Stimulated activated CD8-positive, alpha-beta memory T cell treated with anti-CD3 and anti-CD28 coated beads, Interleukin-7, amount 100 ng/mL, for 24 hours (primary cell): Measurements from ENCODE around the gene STK40.

Experiments
- DNase-seq: peaks from one replicate; pipeline ENCODE4 v3.0.0-alpha.2; 2020; ENCODE audit warnings: low read depth

Gene STK40, protein sequence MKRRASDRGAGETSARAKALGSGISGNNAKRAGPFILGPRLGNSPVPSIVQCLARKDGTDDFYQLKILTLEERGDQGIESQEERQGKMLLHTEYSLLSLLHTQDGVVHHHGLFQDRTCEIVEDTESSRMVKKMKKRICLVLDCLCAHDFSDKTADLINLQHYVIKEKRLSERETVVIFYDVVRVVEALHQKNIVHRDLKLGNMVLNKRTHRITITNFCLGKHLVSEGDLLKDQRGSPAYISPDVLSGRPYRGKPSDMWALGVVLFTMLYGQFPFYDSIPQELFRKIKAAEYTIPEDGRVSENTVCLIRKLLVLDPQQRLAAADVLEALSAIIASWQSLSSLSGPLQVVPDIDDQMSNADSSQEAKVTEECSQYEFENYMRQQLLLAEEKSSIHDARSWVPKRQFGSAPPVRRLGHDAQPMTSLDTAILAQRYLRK

DNA sequence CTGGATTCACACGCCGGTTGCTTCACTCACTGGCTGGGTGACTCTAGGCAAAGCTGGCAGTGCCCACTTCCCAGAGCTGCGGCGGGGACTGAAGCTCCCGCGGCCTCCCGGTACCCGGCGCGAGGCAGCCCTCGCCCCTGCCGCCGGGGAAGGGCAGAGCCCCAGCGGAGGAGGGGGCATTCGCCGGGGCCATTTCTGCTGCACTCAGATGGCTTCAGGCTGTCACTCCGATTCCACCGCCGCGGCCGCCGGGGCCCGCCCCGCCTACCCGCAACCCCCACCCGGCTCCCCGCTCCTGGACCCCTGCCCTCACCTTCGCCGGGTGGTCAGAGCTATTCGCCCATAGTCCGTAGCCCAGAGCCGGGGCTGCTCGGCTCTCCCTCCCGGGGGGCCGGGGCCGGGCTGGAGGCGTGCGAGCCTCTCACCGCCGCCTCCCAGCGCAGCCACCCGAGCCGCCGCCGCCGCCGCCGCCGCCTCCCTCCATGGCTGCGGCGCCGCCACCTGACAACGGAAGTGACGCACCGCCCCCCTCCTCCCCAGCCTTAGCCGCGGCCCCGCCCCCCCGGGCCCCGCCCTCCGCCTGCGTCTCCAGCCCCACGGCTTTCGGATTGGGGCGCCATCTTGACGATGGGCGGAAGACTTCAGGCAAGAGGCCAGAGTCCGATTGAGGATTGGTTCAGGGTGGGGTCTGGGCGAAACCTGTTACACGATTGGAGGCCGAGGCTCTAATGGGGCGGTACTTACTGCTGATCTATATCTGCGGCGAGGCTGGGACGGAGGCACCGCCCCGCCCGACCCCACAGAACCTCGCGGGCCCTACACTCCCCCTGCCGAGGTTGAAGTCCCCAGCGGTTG, at the start of gene STK40:
STK40 (minus strand) TSS at position 515 of the 855 bp plus-strand sequence. CDS start 24,592 bp downstream, outside the sequence.
- DNase-seq, result peak; percentile 96

DNA sequence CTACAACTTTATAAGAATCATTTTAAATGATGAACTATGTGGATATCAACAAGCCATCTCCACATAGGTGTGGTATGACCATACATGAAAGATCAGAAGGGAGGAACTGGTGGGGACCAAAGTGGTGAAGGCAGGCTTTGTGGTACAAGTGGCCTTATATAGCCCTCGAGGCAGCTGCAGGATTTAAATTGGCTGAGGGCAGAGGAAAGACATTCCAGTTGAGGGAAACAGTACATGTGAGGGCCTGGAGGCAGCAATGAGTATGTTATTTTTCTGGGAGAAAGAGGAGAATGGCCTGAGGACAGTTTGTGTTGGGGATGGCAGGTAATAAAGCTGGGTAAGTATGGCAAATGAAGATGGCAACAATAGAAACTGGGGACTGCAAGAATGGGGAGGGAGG, 47.4 kb upstream of the STK40 start:
- DNase-seq, result no peak

DNA sequence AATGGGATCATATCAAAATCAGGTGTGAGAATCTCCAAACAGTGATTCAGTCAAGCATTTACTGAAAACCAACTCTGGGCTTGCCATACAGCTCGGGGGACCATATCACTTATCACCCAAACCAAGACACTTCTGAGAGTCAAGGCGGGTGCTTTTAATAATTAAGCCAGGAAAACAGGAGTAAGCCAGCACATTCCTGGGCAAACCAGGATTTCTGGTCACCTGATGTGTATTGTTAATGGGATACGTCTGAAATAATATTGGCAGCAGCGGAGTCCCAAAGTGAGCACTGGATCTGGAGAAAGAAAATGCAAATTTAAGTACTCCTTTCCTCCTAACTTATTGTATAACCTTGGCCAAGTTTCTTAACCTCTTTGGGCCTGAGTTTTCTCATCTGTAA, 46.9 kb upstream of the STK40 start:
- DNase-seq, result no peak

DNA sequence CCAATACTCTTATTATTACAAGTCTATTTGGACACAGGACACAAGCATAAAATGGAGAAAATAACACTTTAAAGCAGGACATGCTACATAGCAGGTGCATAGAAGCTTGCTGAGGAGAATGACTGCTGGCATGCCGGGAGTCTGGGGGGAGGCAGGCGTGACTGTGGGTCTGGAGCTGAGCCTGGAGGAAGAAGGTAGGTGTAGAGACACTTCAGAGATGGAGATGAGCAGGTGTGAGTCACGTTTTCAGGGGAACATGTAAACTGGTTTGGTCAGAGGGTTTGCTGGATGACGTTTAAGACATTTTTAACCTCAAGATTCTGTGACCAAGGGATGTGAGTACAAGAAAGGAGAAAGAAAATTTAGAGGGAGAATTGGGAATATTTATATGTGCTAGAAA, 40.1 kb upstream of the STK40 start:
- DNase-seq, result no peak

DNA sequence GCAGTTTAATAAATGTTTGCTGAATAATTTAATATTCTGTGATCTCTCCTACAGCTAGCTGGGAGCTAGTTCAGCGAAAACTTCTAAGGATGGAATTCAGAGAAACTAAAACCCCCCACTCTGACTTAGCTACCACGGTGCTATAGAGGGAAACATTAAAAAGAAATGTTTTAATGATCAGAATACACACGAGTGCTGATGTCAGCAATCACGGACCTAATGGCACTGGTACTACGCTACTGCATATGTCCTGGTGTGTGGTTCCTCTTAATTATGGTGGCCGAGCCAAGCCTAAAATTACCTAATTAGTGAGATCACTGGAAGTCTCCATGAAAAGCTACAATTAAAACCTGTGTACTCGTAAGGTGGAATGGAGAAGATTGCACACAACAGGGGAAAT, 35.9 kb upstream of the STK40 start:
- DNase-seq, result no peak

DNA sequence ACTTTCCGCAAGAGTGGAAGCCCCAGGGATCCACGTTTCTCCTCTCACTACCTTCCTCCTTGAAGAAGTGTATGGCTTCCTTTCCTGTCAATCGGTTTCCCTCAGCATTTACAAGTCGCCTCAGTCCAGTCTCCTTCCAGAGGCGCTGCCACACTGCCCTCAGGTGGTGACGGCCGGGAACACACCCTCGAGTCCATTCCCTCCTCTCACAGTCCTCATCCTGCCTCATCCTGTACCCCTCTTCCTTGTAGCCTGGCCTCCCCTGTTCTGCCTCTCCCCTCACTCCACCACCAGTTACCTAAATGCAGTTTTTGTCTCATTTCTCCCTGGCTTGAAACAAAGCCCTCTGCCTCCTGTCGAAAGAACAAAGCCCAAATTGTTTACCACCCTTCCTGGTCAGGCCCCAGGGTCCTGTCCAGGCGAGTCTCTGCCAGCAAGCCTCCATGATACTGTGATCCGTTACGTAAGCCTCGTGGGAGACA, 35.2 kb upstream of the STK40 start:
- peak; percentile 91 for DNase-seq

DNA sequence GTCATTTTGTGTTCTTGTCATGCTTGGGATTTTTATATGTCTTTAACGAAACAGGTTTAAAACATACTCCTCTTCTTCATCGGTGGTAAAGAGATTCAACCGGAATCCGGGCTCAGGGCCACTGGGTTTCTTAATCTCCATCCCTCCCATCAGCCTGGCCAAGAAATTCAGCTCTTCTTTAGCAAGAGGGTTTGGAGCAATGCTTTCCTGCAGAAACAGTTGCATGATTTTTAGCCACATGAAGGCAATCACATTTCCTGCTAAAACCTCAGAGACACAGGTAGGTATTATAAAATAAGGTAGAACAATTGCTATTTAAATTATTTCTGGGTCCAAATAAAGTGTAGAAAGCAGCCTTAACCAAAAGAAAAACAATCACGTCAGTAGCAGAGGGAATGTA, 34.7 kb upstream of the STK40 start:
- DNase-seq, result no peak

DNA sequence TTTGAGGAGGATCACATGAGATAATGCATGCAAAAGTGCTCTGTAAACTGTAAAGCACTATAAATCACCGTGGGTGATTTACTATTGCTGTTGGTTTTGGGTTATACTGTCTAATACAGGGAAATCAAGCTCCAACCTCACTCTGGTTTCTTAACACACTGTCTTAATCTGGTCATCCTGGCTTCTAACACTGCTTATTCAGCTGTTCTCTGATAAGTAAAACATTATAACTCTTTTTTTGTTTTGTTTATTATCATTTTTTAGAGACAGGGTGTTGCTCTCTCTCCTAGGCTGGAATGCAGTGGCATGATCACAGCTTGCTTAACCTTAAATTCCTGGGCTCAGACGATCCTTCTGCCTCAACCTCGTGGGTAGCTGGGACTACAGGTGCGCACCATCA, 33.8 kb upstream of the STK40 start:
- DNase-seq, result no peak

DNA sequence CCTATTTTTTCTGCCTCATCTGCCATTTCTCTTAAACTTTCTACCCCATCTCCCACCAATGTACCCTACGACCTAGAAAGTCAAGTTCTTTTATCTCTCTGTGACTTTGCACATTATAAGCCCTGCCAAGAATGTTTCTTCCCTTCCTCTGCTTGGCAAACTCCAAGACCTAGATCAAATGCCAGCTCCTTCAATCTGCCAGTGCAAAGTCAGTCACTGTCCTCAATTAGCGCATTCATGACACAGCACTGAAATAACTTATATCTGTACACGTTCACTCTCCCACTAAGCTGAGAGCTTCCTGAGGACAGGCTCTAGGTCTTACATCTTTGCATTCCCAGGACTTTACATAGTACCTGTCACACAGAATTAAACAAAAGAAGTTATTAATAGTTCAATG, 33.4 kb upstream of the STK40 start:
- no peak for DNase-seq

DNA sequence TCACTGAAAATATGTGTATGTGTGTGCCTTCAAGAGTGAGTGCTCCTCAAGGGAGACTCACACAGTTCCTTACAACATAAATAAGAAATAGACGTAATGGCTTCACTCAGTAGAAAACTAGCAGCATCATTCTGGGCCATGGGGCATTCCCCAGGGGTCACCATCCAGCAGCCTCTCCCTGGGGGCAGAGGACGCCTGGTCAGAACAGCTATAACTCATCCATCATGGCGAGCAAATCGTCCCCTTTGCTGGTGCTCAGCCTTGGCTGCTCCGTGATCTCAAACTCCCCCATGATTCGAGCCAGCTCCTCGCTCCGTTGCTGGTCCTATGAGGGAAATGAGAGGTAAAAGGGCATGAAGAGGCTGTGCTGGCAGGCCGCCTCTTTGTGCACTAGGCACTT, 32.2 kb upstream of the STK40 start:
- no peak for DNase-seq

DNA sequence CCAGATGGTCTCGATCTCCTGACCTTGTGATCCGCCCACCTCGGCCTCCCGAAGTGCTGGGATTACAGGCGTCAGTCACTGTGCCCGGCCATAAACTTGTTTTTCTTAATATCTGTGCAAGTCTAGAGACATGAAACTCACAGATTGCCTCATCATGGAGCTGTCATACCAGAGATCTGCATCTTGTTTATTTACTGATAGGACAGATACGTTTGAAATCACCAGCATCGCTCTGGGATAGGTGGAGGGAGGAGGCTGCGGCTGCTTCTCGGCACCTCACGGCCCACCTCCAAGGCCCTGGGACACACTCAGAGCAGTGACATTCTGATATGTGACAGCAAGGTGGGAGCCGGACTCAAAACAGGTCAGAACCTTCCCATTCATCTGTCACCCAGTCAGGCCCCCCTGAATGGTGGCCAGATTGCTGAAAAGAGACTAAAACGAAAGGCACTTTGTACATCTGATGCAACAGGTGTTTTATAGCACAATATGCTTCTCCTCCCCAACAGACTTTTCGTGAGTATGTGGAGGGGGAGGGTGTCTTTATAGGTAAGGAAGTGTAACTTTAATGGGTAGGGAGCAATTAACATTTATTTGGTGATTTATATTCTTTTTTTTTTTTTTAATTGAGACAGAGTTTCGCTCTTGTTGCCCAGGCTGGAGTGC, 30.1 kb upstream of the STK40 start:
- DNase-seq, result no peak

DNA sequence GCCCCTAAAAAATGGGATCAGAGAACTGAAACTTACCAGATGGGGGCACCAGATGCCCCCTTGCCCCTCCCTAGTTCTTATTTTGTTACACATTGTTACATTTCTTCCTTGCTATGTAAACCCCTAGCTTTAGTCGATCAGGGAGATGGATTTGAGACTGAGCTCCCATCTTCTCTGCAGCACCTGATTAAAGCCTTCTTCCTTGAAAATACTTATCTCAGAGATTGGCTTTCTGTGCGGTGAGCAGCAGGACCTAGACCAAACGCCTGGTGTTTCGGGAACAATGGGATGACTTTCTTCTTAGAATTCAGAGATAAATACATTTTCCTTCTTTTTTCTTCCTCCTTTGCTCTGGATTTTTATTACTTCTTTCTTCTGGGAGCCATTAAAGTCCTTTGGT, 28.7 kb upstream of the STK40 start:
- no peak for DNase-seq

DNA sequence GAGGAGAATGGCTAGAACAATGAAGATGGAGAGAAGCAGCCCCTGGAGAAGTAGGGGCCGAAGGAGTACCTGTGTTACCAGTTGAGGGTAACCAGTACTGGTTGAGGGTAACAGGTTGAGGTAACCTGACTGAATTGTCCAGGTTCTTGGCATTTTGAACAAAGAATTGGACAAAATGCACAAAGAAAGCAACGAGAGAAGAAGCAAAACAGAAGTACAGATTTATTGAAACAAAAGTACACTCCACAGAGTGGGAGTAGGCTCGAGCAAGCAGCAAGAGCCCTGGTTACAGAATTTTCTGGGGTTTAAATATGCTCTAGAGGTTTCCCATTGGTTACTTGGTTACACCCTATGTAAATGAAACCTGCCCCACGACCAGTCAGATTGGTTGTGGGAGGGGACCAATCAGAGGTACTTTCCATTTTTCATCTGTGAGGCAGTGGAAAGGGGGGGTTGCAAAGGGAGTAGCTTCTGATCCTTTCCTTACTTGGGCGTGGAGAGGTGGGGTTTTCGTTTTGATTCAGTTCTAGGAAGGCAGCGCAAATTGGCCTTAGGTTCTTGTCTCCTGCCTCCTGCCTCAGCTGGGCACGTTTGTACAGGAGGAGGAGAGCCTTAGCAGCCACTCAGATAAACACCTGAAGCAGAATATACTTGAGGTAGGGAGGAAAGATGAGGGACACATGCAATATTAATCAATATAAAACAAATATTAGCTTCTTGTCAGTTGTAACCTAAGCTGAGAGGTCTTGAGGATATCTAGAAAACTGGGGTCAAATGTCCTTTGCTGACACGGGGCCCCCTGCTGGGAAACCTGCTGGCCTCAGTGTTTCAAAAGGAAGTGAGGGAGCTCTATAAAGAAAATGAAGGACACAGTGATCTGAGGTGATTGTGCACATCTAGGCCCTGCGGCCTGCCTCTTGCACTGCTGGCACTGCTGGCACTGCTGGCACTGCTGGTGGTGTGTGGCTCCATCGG, 26.2 kb upstream of the STK40 start:
- no peak for DNase-seq

DNA sequence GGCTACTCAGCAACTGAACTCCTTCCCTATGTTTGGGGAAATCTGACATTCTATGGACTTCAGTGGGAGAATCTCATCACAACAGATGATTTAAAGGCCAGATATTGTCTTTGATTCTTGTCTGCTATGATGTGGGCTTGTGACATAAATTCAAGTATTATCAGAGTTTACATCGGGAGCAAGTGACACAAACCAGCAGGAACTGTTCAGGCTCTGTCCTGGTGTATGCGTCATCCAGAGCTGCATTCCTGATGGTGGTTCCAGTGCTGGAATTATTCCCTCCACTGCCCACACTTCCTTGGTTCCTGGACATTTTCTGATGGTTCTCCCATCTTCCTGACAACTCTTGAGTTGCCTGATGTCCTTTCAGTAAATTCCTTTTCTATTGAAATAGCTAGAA, 22.8 kb upstream of the STK40 start:
- no peak for DNase-seq

DNA sequence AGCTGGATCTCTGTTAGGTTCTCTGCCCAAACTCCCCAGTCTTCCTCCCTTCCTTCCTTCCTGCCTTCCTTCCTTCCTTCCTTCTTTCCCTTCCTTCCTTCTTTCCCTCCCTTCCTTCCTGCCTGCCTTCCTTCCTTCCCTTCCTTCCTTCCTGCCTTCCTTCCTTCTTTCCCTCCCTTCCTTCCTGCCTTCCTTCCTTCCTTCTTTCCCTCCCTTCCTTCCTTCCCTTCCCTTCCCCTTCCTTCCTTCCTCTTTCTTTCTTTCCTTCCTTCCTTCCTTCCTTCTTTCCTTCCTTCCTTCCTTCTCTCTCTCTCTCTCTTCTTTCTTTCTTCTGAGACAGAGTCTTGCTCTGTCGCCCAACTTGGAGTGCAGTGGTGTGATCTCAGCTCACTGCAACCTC, 20.7 kb upstream of the STK40 start:
- no peak for DNase-seq

DNA sequence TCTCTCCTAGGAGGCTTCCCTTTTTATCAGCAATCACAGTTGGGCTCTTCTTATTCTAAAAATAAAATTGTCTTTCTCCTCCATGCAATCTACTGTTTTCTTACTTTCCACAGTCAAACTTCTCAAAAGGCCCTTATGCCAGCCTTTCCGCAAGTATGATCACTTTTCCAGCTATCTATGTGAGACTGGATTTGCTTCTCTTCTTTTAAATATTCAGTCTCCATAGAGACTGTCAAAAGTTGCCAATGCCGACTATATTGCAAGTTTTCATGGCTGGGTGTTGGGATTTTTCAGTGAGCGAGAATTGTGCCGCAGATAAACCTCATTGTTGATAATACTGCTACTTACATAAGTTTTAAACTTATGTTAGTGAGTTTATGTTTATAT, 16.8 kb upstream of the STK40 start:
- no peak for DNase-seq

DNA sequence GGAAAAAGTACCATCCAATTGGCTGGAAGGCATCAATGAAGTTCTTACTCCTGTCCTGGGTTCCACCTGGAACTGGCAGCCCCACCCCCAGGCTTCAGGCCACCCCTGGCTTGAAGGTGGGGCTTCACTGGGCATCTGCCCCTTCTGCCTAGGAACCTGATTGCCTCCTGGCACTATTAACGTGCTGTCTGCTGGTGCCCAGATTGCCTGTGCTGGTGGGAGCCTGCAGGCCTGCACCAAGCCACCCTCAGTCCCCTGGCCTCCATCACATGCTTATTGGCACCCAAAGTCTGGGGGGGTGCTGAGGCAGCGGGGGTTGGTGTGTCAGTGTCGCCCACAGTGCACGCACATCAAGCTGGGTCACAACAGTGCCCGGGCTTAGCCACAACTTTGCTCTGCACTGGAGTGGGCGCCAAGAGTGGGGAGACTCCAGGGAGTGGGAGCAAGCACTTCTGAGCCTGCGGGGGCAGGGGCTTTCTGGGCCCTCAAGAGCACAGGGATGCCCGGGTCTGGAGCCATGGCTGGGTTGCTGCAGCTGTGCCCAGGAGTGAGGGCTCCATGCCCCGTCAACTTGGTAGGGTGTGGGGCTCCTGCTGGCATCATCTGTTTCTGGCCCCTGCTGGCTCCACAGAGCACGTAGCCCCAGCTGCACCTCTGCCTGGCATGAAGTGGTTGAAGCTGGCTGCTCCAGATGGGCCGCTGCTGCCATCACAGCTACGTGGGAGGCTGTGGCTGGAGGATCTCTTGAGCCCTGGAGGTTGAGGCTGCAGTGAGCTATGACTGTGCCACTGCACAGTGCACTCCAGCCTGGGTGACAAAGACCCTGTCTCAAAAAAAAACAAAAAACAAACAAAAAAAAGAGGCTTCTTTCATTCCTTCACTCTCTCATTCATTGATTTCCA, 16.1 kb upstream of the STK40 start:
- DNase-seq, result no peak

DNA sequence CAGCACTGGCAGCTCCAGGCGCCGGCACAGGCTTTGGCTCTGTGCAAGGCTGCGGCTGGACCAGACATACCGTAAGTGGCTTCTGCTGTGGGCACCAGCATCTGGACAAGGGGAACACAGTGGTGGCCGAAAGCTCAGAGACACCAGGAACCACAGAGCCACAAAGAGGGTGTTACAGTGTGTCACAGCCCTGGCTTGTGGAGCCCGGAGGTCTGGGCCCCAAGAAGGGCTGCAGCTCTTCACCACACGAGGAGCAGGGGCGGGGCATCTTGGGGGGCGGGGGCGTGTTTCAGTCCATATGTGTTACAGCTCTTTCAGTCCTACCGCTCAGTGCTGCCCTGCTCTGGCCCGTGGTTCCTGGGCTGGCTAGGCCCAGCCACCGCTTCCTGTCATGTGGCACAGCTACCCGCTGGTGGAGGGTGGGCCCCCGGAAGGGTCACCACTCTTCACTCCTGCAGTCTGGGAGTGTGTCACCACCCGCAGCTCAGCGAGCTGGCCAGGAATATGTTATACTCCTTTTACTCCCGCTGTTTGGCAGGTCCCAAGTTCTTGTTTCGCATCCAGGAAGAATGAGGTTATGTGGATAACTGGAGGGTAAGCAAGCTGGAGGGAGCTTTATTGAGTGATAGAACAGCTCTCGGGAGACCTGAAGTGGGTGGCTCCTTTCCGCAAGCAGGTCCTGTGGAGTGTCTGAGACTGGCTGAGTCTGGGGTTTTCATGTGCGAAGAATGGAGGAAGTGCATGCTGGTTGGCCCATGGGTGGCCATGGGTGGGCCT, 15.3 kb upstream of the STK40 start:
- peak; percentile 51 for DNase-seq

DNA sequence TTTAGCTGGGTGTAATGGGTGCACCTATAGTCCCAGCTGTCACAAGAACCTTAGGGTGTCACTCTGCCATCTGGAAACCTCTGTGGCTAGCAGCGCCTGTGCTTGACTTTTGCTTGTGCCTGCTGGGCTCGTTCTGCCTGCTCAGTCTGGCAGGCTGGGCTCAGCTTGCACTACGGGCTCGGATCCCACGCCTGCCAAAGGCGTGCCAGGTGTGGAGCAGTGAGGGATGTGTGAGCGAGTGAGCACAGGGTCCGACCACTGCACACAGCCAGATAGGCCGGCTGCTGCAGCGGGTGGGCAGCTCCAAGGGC, 14.7 kb upstream of the STK40 start:
- DNase-seq, result no peak
